Body of pancreas (tissue), 4 donors: Measurements from ENCODE around the gene SLX4.

ENCODE experiments used
- CTCF ChIP-seq, 7 experiments: fragments of 450-650 bp in 4 of 7; fragments of 200-600 bp in 3 of 7; sonication (generic) in 3 of 7; IDR thresholded peaks; one replicate each; pipeline ENCODE4 v1.5.1; 2016 to 2019; ENCODE audit warnings: antibody characterized with exemption in 7 of 7
- POLR2A ChIP-seq, 3 donors: fragments of 450-650 bp; IDR thresholded peaks; one replicate each; pipeline ENCODE4 v1.6.1; 2016; ENCODE audit warnings: antibody characterized with exemption in 3 of 3, mild to moderate bottlenecking in 2 of 3

- TF ChIP-seq CTCF (IDR thresholded peaks at IDR 0.05) (no peak), POLR2A (IDR thresholded peaks at IDR 0.05) (no peak)
These were observed 11.5 kb downstream of the SLX4 start for GRCh38 chr16:3599922-3600321.
